ENCODE measurements around the gene PPRC1.
A peak's percentile ranks its signal among the peaks of the same experiment; 100 is the strongest.

Gene PPRC1

DNA sequence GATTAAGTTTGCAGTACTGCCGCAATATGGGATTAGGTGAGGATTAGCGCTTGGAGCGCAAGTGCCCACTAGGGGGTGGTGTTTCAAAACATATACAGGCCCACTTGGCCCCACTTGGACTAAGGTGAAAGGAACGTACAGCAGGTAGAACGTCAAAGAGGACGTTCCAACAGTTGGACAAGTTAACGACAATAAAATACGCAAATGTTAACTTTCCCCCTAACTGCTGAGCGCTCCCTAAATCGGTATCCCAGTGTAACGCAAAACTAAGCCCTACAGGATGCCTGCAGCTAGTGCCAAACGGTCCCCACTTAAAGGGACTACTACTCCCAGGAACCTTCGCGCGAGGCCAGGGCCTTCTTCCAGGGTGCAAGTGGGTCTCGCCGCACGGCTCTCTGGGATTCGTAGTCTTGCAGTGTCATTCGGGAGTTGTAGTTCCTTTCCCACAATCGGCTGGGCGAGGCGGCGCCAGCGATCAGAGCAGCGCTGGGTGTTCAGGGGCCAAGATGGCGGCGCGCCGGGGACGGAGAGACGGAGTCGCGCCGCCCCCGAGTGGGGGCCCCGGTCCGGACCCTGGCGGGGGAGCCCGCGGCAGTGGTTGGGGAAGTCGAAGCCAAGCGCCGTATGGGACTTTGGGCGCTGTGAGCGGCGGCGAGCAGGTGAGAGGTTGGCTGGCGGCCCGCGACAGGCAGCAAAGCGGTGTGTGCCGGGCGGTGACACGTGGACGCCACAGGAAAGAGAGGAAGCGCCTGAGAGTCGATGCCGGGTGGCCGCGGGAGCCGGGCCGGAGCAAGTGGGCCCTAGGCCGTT is at the start of gene PPRC1:
Gene PPRC1, plus strand, starts transcription at position 478 of the 810 bp plus-strand sequence. Its CDS starts 29 bp downstream, at position 507.
- peak; percentile 98 for DNase-seq

- DNase-seq: no peak
Measured at GRCh38 chr10:102083541-102083940, 49.3 kb upstream of the PPRC1 start.

GRCh38 chr10:102085336-102085735 is 47.5 kb upstream of the PPRC1 start:
- no peak for DNase-seq

- DNase-seq: peak; percentile 13
Measured at GRCh38 chr10:102086196-102086595, 46.6 kb upstream of the PPRC1 start.

DNA sequence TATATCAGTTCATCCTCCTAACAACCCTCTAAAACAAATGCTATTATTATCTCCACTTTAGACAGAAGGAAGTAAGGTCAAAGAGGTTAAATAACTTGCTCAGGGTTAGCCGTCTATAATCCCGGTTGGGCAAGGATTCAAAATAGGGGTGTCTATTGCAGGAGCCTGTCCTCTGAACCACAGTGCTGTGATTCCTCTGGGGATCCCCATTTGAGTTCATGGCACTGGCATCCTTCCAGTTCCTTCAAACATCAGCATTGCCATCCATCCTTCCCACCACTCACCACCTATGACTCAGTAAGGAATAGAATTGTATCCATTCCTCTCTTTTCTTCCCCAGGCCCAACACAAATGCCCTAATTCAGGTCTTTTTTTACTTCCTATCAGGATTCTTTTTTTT is 42.1 kb upstream of the PPRC1 start:
- DNase-seq: no peak

- no peak for DNase-seq
Measured at GRCh38 chr10:102096449-102096848, 36.4 kb upstream of the PPRC1 start.

GRCh38 chr10:102101152-102101551 is 31.7 kb upstream of the PPRC1 start:
- no peak for DNase-seq

DNA sequence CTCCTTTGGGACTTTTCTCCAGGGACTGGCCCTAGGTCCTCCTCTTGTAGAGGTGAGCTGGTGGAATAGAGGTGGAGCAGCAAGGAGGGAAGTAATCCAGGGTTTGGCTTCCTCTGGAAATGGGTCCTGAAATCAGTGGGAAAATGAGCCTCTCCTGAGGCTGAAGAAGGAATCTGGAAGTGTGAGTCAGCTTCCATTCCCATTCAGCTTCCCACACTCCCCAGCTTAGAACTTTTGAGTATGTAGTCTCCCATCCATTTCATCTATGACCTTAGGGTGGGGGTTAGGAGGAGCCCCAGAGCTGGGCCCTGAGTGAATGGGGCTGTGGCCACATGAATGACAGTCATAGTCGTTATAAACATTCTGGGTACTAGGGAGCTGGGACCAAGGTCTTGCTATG is 30.4 kb upstream of the PPRC1 start:
- no peak for DNase-seq

GRCh38 chr10:102106998-102107397 is 25.8 kb upstream of the PPRC1 start:
- no peak for DNase-seq

DNA sequence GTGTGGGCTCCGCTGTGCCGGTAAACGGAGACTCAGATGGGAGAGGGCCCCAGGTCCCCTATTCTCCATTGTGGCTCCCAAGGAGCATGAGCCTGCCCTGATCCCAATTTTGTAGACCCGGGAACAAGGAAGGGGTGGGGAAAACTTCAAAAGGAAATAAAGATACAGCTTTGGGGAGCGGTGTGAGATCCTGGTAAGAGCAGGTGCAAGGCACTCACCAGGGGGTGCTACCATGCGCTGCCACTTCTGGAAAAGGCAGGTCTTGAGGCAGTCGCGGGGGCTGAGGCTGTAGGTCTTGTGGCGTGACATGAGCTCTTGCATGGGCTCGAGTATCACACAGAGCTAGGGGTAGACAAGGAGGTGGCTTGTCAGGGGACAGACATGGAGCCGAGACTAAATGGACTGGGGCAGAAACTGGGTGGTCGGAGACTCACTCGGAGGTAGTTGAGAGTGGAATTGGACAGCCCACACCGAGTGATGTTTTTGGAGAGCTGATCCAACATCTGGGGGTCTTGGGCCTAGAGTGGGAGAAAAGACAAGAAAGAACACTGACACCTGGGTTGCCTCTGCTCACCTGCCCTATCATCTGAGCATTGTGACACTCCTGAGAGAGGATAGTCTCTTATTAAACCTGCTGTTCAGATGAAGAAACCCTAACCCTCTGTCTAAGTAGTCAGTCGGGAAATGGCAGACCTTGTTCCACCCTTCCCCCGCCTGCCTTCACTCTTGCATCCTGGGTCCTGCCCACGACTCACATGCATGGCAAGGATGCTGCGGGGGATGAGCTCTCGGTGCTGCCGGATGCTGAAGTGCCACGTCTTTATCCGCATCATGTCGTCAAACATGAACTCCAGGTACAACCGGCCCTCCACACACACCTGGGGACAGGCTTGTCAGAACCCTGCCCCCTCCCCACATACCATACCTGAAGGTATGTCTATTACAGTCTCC is 23.4 kb upstream of the PPRC1 start:
- DNase-seq: no peak

GRCh38 chr10:102111276-102111675 is 21.6 kb upstream of the PPRC1 start:
- no peak for DNase-seq

GRCh38 chr10:102112210-102112817 is 20.5 kb upstream of the PPRC1 start:
- DNase-seq: no peak

- DNase-seq: no peak
Measured at GRCh38 chr10:102113261-102113955, 19.4 kb upstream of the PPRC1 start.

GRCh38 chr10:102113956-102114857 is 18.6 kb upstream of the PPRC1 start:
- DNase-seq: peak; percentile 33

GRCh38 chr10:102114861-102115618 is 17.8 kb upstream of the PPRC1 start:
- peak; percentile 88 for DNase-seq

- no peak for DNase-seq
Measured at GRCh38 chr10:102115775-102116174, 17.1 kb upstream of the PPRC1 start.

DNA sequence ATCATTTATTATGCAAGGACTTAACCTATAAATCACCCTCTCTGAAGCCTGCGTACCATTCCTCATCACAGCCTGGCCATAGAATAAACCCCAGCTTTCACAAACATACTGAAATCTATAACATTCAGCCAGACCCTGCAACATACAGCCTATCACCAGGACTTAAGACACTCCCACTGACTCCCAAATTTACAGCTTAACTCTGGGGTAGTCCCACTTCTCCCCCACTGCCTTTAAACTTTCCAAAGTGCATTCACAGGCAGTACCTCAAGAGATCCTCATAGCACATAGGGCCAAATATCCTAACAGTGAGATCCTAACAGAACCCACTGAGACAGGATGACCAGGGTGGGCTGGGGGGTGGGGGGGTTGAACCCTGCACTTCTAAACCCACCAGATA is 16.2 kb upstream of the PPRC1 start:
- DNase-seq: no peak

DNA sequence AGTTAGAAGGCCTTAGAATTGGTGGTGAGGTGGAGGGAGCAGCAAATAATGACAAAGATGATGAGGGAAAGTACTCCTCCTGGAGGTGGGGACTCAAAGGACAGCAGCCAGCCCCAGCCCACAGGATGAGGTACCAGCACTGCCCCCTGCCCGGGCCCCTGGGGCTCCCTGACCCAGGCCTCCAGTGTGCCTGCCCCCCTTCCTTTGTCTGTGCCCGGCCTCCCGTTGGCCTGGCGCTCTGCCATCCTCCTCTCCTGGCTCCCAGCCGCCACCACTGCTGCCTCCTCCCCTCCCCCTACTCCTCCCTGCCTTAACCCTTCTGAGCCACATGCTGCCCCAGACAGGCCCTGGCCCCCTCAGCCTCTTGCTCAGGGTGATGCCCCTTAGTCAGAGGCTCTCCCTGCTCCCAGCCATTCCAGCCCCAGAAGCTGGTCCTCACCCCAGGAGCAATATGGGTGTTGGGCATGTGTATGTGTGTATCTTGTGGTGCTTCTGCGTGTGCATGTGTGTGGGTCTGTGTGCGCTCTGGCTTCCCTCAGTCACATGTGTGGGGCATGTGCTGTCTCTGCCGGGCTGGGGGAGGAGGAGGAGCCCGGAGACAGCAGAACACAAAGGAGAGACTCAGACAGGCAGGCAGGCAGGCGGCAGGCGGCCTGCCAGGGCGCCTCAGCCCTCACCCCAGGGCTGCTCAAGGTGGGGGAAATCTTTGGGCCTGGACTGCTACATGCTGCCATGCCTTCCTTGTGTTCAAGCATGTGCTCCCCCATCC is 15.3 kb upstream of the PPRC1 start:
- peak; percentile 66 for DNase-seq

GRCh38 chr10:102118867-102119266 is 14.0 kb upstream of the PPRC1 start:
- DNase-seq: no peak

All from NCI-H146 (cell line).